MCF 10A (cell line): ENCODE data around the gene ZNF429. TPM values are rescaled to one million over a fixed set of nuclear protein-coding genes. Genes with fewer than 3 reads are reported as not detected.

Source experiments
- BruUV-seq: library from RNA; stranded (reverse); fragments of 400-500 nt; replicated peaks from 2 replicates; lab custom pipeline; 2021; lab: Mats Ljungman, UMichigan
- CTCF ChIA-PET: fragments of 300-600 bp; sonication (Branson Sonifier 250); formaldehyde crosslinking; extraction: SDS; loops from one replicate; lab custom pipeline; 2021; ENCODE audit warnings: antibody characterized with exemption, inconsistent platforms; lab: Yijun Ruan, JAX
- POLR2A ChIA-PET: fragments of 300-600, 350-650 bp; sonication (Branson Sonifier 250); formaldehyde crosslinking; extraction: SDS; loops from one replicate; lab custom pipeline; 2020; ENCODE audit warnings: antibody characterized with exemption, inconsistent platforms; lab: Yijun Ruan, JAX
- DNase-seq: peaks from one replicate; pipeline ENCODE4 v3.0.0-alpha.2; 2018; ENCODE audit not compliant: unreplicated experiment
- H3K27ac Mint-ChIP-seq: one replicate; pipeline ENCODE4 v1.8.0; 2022; ENCODE audit warnings: mild to moderate bottlenecking, low read depth, mixed read lengths; ENCODE audit not compliant: unreplicated experiment
- H3K27me3 Mint-ChIP-seq: one replicate; pipeline ENCODE4 v1.8.0; 2022; ENCODE audit warnings: mixed read lengths; ENCODE audit not compliant: insufficient read depth, unreplicated experiment
- H3K36me3 Mint-ChIP-seq: one replicate; pipeline ENCODE4 v1.8.0; 2022; ENCODE audit warnings: mild to moderate bottlenecking, moderate library complexity, mixed read lengths; ENCODE audit not compliant: insufficient read depth, unreplicated experiment
- H3K4me1 Mint-ChIP-seq: one replicate; pipeline ENCODE4 v1.8.0; 2022; ENCODE audit warnings: mixed read lengths; ENCODE audit not compliant: insufficient read depth, unreplicated experiment
- H3K4me3 Mint-ChIP-seq: one replicate; pipeline ENCODE4 v1.8.0; 2022; ENCODE audit warnings: mild to moderate bottlenecking, moderate library complexity, mixed read lengths; ENCODE audit not compliant: unreplicated experiment
- H3K9me3 Mint-ChIP-seq: one replicate; pipeline ENCODE4 v1.8.0; 2022; ENCODE audit warnings: mixed read lengths; ENCODE audit not compliant: unreplicated experiment
- intact Hi-C: fragments of 100-400 bp; cut with micrococcal nuclease; formaldehyde crosslinking; loops from 2 replicates; pipeline ENCODE4 v1.14.1; 2022
- total RNA-seq: library from RNA; stranded (reverse); gene quantifications from 2 replicates; pipeline ENCODE4 v1.2.3, GENCODE V29; 2022
- TF ChIP-seq, protein P1 (sequence below): fragments of 200-600 bp; IDR thresholded peaks from one replicate; pipeline ENCODE4 v1.8.0; 2022; ENCODE audit warnings: antibody characterized with exemption, mild to moderate bottlenecking; ENCODE audit not compliant: unreplicated experiment

Gene ZNF429
- total RNA-seq, 1 experiment from 2014 or later = 4.0 TPM

DNA sequence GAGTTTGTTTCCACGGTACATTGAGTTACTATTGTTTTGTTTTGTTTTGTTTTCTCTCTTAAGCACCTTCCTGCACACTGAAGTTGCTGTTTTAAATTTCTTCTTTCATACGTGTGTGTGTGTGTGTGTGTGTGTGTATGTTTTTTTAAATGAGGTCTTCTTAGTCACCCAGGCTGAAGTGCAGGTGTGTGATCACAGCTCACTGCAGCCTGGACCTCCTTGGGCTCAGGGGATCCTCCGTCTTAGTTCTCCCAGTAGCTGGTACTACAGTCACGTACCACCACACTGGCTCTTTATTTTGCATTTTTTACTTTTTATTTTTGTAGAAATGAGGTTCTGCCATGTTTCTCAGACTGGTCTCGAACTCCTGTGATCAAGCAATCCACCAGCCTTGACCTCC is 20.8 kb upstream of the ZNF429 start:
- Mint-ChIP-seq H3K9me3 (peaks cover 29% of the 10 kb centered on the region), H3K27ac (no peak overlapping the region), H3K4me3 (no peak overlapping the region), H3K4me1 (no peaks in the 10 kb centered on the region), H3K36me3 (no peaks in the 10 kb centered on the region), H3K27me3 (no peaks in the 10 kb centered on the region)
- intact Hi-C loops = no loop called here
- POLR2A ChIA-PET = interaction anchor here (0.6 kb wide), 1 partner anchor 22 kb away, joined by 3 read pairs; no protein-coding TSS in a partner anchor
- no TSS peak for BruUV-seq
- CTCF ChIA-PET = interaction anchor here (0.6 kb wide), 4 partner anchors 60 to 267 kb away, joined by 3 read pairs; no protein-coding TSS in a partner anchor
- DNase-seq = no peak
- TF ChIP-seq, protein P1, sequence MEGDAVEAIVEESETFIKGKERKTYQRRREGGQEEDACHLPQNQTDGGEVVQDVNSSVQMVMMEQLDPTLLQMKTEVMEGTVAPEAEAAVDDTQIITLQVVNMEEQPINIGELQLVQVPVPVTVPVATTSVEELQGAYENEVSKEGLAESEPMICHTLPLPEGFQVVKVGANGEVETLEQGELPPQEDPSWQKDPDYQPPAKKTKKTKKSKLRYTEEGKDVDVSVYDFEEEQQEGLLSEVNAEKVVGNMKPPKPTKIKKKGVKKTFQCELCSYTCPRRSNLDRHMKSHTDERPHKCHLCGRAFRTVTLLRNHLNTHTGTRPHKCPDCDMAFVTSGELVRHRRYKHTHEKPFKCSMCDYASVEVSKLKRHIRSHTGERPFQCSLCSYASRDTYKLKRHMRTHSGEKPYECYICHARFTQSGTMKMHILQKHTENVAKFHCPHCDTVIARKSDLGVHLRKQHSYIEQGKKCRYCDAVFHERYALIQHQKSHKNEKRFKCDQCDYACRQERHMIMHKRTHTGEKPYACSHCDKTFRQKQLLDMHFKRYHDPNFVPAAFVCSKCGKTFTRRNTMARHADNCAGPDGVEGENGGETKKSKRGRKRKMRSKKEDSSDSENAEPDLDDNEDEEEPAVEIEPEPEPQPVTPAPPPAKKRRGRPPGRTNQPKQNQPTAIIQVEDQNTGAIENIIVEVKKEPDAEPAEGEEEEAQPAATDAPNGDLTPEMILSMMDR = no peak

DNA sequence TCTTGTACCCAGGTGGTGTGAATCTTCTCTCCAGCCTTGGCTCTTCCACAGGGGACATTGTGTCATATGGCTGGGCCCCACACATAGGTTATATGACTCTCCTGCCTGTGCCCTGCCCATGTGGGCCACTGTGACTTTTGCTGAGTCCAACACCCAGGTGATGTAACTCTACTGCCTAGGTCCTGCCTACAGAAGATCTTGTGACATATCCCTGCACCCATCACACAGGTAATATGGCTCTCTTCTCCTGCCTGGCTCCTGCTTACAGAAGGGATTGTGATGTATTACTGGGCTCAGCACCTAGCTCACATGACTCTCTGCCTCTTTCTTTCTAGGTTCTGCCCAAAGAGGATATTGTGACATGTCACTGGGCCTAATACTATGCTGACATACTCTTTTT is 19.5 kb upstream of the ZNF429 start:
- DNase-seq = no peak
- CTCF ChIA-PET = no interaction called here
- H3K36me3 Mint-ChIP-seq = no peaks in the 10 kb centered on the region
- peaks cover 26% of the 10 kb centered on the region for H3K9me3 Mint-ChIP-seq
- H3K27ac Mint-ChIP-seq = no peak overlapping the region
- no peak overlapping the region for H3K4me3 Mint-ChIP-seq
- no peaks in the 10 kb centered on the region for H3K27me3 Mint-ChIP-seq
- BruUV-seq = no TSS peak
- TF ChIP-seq, protein P1 = no peak
- POLR2A ChIA-PET = no interaction called here
- no peaks in the 10 kb centered on the region for H3K4me1 Mint-ChIP-seq
- intact Hi-C loops = no loop called here

DNA sequence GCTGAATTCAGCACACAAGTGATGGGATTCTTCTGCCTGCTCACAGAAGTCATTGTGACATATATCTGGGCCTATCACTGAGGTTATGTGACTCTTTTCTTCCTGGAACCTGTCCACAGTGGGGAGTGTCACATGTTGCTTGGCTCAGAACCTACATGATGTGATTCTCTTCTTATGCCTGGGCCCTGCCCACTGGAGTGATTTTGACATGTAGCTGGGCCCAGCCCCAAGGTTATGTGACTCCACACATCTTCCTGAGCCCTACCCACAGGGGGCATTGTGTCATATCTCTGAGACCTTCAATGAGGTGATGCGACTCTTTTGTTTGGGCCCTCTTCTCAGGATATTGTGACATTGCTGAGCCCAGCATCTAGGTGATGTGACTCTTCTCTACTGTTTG is 17.4 kb upstream of the ZNF429 start:
- Mint-ChIP-seq H3K27me3 (no peaks in the 10 kb centered on the region), H3K36me3 (no peaks in the 10 kb centered on the region), H3K27ac (no peak overlapping the region), H3K4me3 (no peak overlapping the region), H3K9me3 (peaks cover 23% of the 10 kb centered on the region), H3K4me1 (no peaks in the 10 kb centered on the region)
- DNase-seq = no peak
- CTCF ChIA-PET = no interaction called here
- POLR2A ChIA-PET = no interaction called here
- BruUV-seq = no TSS peak
- intact Hi-C loops = no loop called here
- TF ChIP-seq, protein P1 = no peak

DNA sequence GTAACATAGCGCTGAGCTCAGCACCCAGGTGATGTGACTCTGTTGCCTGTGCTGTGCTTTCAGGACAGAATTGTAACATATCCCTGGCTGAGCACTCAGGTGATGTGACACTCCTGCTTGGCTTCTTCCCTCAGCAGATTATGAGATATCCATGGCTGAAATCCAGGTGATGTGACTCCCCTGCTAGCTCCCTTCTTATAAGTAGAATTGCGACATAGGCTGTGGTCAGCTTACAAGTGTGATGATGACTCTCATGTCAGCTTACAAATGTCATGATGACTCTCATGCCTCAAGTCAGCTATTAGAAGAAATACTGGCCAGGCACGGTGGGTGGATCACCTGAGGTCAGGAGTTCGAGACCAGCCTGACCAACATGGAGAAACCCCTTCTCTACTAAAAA is 14.3 kb upstream of the ZNF429 start:
- Mint-ChIP-seq H3K4me1 (no peaks in the 10 kb centered on the region), H3K9me3 (peaks cover 26% of the 10 kb centered on the region), H3K4me3 (no peak overlapping the region), H3K27ac (no peak overlapping the region), H3K27me3 (no peaks in the 10 kb centered on the region), H3K36me3 (no peaks in the 10 kb centered on the region)
- no TSS peak for BruUV-seq
- DNase-seq = no peak
- POLR2A ChIA-PET = no interaction called here
- CTCF ChIA-PET = no interaction called here
- intact Hi-C loops = no loop called here
- TF ChIP-seq, protein P1 = no peak
